Hepatocyte (in vitro differentiated cells): ENCODE results near the gene PPARA. TPM values are rescaled to one million over a fixed set of nuclear protein-coding genes. Genes with fewer than 3 reads are reported as not detected.

ENCODE experiments used
- DNase-seq: peaks from one replicate; pipeline ENCODE4 v3.0.0-alpha.2; 2016; ENCODE audit warnings: low spot score
- H2AFZ ChIP-seq: fragments of 200-600 bp; sonication (generic); 2 replicates; pipeline ENCODE4 v1.6.0; 2016; ENCODE audit warnings: antibody characterized with exemption, mild to moderate bottlenecking
- H3K27ac ChIP-seq: fragments of 200-600 bp; sonication (generic); 2 replicates; pipeline ENCODE4 v1.5.1; 2016; ENCODE audit warnings: mild to moderate bottlenecking
- H3K27me3 ChIP-seq: fragments of 200-600 bp; sonication (generic); 2 replicates; pipeline ENCODE4 v1.6.1; 2016
- H3K36me3 ChIP-seq: fragments of 200-600 bp; sonication (generic); replicated peaks from 2 replicates; pipeline ENCODE4 v1.5.1; 2016; ENCODE audit warnings: low read depth; ENCODE audit not compliant: insufficient read depth
- H3K4me1 ChIP-seq: fragments of 200-600 bp; sonication (generic); 2 replicates; pipeline ENCODE4 v1.5.1; 2016; ENCODE audit warnings: mild to moderate bottlenecking, moderate library complexity; ENCODE audit not compliant: insufficient read depth
- H3K4me2 ChIP-seq: fragments of 200-600 bp; sonication (generic); 2 replicates; pipeline ENCODE4 v1.6.0; 2016
- H3K4me3 ChIP-seq: fragments of 200-600 bp; sonication (generic); 2 replicates; pipeline ENCODE4 v1.5.1; 2016; ENCODE audit warnings: mild to moderate bottlenecking
- H3K79me2 ChIP-seq: fragments of 200-600 bp; sonication (generic); 2 replicates; pipeline ENCODE4 v1.6.0; 2017; ENCODE audit warnings: mild to moderate bottlenecking
- H3K9me2 ChIP-seq: fragments of 200-600 bp; sonication (generic); replicated peaks from 2 replicates; pipeline ENCODE4 v1.6.0; 2017; ENCODE audit warnings: mild to moderate bottlenecking; ENCODE audit not compliant: insufficient read depth
- H3K9me3 ChIP-seq: fragments of 200-600 bp; sonication (generic); 2 replicates; pipeline ENCODE4 v1.5.1; 2016; ENCODE audit warnings: low read depth, mild to moderate bottlenecking
- H4K20me1 ChIP-seq: fragments of 200-600 bp; sonication (generic); 2 replicates; pipeline ENCODE4 v1.6.0; 2016; ENCODE audit warnings: mild to moderate bottlenecking; ENCODE audit not compliant: insufficient read depth, poor library complexity, severe bottlenecking
- EZH2 ChIP-seq: fragments of 200-600 bp; sonication (generic); IDR thresholded peaks from 2 replicates; pipeline ENCODE4 v1.6.1; 2016; ENCODE audit warnings: antibody characterized with exemption, mild to moderate bottlenecking, borderline replicate concordance
- EZH2phosphoT487 ChIP-seq: fragments of 200-600 bp; sonication (generic); IDR thresholded peaks from one replicate; pipeline ENCODE4 v1.6.1; 2018; ENCODE audit warnings: antibody characterized with exemption, mild to moderate bottlenecking, low read depth, moderate library complexity; ENCODE audit not compliant: unreplicated experiment, severe bottlenecking
- WGBS: methylation state at CpG from one replicate; pipeline ENCODE4 v1.1.6; 2016; ENCODE audit warnings: low lambda C conversion rate; ENCODE audit errors: missing lambda C conversion rate; 5-methylcytosine and 5-hydroxymethylcytosine counted together
- polyA plus RNA-seq: library from polyadenylated mRNA; unstranded; fragments of >200 nt; fragmentation: Nextera tagmentation; extraction: Ambion mirVana; gene quantifications from 2 replicates; pipeline ENCODE4 v1.2.1, GENCODE V29; 2016
- total RNA-seq: library from RNA; depleted of rRNA; stranded (reverse); fragments of >200 nt; gene quantifications from 2 replicates; pipeline ENCODE4 v1.2.3, GENCODE V29; 2014
- TF ChIP-seq, protein P1 (sequence below): fragments of 200-600 bp; sonication (generic); IDR thresholded peaks from 2 replicates; pipeline ENCODE4 v1.5.1; 2016; ENCODE audit warnings: antibody characterized with exemption, mild to moderate bottlenecking; ENCODE audit not compliant: poor library complexity

PPARA gene
- total and polyA plus RNA-seq, 2 experiments from 2014 or later: 13.7 to 31.0 TPM

DNA sequence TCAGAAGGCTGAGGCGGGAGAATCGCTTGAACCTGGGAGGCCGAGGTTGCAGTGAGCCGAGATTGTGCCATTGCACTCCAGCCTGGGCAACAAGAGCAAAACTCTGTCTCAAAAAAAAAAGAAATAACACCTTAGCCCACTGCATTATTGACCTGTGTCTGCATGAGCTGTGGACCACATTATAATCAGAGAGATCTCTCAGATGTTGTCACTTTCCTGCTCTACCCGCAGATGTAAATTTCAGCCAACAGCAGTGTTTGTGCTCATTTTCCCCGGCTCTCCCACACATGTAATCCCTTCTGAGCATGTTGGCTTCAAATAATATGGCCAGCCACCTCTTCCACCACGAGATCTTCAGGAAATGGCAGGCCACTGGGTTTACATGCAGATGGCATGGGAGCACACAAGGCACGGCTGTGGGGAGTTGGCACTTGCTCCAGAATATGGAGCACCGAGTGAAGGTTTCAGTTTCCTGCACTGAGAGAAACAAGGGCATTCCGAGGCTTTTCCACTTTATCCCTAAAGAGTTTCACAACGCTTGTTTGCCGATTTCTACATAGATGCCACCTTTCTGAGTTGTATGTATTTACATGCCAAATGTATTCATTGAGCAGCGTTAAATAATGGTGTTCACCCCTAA lies 80.1 kb downstream of the PPARA start:
- no peak overlapping the region for H2AFZ ChIP-seq
- H3K36me3 ChIP-seq: no peaks in the 10 kb centered on the region
- H4K20me1 ChIP-seq: no peaks in the 10 kb centered on the region
- H3K79me2 ChIP-seq: no peaks in the 10 kb centered on the region
- no peak overlapping the region for H3K27ac ChIP-seq
- H3K4me3 ChIP-seq: no peak overlapping the region
- H3K4me2 ChIP-seq: no peak overlapping the region
- no peaks in the 10 kb centered on the region for H3K9me3 ChIP-seq
- no peaks in the 10 kb centered on the region for H3K9me2 ChIP-seq
- DNase-seq: no peak
- WGBS: 93% methylated on average over 10 of the region's 13 CpGs
- H3K27me3 ChIP-seq: no peaks in the 10 kb centered on the region
- TF ChIP-seq, protein P1, sequence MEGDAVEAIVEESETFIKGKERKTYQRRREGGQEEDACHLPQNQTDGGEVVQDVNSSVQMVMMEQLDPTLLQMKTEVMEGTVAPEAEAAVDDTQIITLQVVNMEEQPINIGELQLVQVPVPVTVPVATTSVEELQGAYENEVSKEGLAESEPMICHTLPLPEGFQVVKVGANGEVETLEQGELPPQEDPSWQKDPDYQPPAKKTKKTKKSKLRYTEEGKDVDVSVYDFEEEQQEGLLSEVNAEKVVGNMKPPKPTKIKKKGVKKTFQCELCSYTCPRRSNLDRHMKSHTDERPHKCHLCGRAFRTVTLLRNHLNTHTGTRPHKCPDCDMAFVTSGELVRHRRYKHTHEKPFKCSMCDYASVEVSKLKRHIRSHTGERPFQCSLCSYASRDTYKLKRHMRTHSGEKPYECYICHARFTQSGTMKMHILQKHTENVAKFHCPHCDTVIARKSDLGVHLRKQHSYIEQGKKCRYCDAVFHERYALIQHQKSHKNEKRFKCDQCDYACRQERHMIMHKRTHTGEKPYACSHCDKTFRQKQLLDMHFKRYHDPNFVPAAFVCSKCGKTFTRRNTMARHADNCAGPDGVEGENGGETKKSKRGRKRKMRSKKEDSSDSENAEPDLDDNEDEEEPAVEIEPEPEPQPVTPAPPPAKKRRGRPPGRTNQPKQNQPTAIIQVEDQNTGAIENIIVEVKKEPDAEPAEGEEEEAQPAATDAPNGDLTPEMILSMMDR: no peak
- TF ChIP-seq EZH2phosphoT487 (no peak), EZH2 (no peak)
- H3K4me1 ChIP-seq: no peaks in the 10 kb centered on the region

DNA sequence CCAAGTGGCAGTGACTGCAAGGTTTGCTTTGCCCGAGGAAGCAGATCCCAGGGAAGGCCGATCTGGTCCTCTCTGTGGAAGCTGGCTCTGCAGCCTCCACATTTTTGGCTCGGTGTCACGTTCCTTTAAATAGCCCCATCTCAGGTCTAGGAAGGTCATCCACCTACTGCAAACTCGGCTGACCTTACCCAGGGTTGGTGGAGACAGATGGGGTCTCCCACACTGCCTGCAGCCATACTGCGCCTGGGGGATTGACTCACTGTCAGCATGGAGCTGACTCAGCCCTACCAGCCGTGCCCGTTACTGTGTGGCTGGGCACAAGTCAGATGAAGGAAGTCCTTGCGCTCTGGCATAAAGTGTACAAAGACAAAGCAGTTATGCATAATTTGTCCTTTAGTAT lies 82.9 kb downstream of the PPARA start:
- WGBS: 90% methylated on average over 9 of the region's 9 CpGs
- DNase-seq: no peak
- no peak overlapping the region for H2AFZ ChIP-seq

DNA sequence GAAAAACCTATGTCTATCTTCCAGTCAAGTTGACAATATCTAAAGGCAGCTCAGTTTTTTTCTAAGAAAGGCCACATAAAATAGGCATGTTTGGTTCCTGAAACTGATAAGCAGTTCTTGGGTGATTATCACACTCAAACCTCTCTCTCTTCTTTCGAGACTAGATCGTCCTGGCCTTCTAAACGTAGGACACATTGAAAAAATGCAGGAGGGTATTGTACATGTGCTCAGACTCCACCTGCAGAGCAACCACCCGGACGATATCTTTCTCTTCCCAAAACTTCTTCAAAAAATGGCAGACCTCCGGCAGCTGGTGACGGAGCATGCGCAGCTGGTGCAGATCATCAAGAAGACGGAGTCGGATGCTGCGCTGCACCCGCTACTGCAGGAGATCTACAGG lies 84.6 kb downstream of the PPARA start:
- no peak for TF ChIP-seq EZH2phosphoT487
- TF ChIP-seq EZH2: no peak
- TF ChIP-seq, protein P1: no peak
- H3K36me3 ChIP-seq: no peaks in the 10 kb centered on the region
- no peaks in the 10 kb centered on the region for H3K9me3 ChIP-seq
- H3K4me2 ChIP-seq: no peak overlapping the region
- H3K27me3 ChIP-seq: no peaks in the 10 kb centered on the region
- H3K79me2 ChIP-seq: no peaks in the 10 kb centered on the region
- no peaks in the 10 kb centered on the region for H3K4me1 ChIP-seq
- WGBS: 96% methylated on average over 12 of the region's 12 CpGs
- H3K27ac ChIP-seq: no peak overlapping the region
- H3K9me2 ChIP-seq: no peaks in the 10 kb centered on the region
- H4K20me1 ChIP-seq: no peaks in the 10 kb centered on the region
- no peak for DNase-seq
- H2AFZ ChIP-seq: no peak overlapping the region
- H3K4me3 ChIP-seq: no peak overlapping the region

More for the DNA sequence above, 82.9 kb downstream of the PPARA start:
- no peaks in the 10 kb centered on the region for H3K9me2 ChIP-seq
- no peaks in the 10 kb centered on the region for H3K79me2 ChIP-seq
- no peak overlapping the region for H3K27ac ChIP-seq
- H3K4me1 ChIP-seq: no peaks in the 10 kb centered on the region
- H3K4me2 ChIP-seq: no peak overlapping the region
- H3K36me3 ChIP-seq: no peaks in the 10 kb centered on the region
- no peaks in the 10 kb centered on the region for H4K20me1 ChIP-seq
- H3K4me3 ChIP-seq: no peak overlapping the region
- TF ChIP-seq EZH2phosphoT487 (no peak), EZH2 (no peak)
- TF ChIP-seq, protein P1: no peak
- no peaks in the 10 kb centered on the region for H3K27me3 ChIP-seq
- no peaks in the 10 kb centered on the region for H3K9me3 ChIP-seq
